Measurements from ENCODE around the gene MAP6D1.
A peak's percentile ranks its signal among the peaks of the same experiment; 100 is the strongest.

MAP6D1 gene

DNA sequence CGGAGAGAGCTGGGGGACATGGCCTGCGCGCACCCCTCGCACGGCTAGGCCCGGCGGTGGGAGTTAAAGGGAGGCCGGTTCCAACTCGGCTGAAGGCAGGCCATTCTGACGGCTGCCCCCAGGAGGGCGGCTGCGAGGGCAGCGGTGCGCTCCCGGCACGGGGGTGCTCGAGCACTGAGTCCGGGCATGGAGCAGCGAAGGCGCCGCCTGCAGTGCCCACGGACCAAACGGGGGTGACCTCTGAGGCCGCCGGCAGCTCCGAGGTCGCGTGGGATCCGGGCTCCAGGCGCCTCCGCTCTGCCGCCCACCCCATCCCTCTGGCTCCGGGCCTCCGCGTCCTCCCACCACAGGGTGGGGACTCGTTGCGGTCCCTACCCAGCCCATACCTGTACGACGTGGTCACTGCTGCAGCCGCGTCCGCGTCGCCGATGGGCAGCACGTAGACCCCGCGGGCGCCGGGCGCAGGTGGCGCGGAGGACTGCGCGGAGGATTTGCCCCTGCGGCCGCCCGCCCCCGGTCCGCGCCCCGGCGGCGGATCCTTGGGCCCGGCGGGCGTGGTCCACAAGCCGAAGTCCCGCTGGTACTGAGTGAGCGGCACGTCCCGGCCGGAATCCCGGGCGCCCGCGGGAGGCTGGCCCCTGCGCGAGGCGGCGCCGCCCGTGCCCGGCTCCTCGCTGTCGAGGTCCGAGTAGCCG, 469 bp downstream of the MAP6D1 start:
- DNase-seq = peak; percentile 74

DNA sequence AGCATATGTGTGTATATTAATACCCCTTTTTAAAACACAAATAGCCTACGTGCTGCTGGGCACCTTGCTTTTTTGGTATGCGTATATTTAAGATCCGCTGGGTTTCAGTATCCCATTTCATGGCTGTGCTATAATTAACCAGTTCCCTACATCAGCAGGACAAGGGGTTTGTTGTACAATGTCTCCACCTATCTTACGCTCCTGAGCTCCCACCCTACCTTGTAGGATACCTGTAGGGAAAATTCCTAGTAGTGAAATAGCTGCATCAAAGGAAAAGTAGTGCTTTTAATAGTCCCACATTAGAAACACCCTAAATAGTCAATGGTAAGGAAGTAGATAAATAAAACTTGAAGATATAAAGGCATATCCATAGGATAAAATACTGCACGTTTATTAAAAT, 1.4 kb downstream of the MAP6D1 start:
- DNase-seq = no peak

DNA sequence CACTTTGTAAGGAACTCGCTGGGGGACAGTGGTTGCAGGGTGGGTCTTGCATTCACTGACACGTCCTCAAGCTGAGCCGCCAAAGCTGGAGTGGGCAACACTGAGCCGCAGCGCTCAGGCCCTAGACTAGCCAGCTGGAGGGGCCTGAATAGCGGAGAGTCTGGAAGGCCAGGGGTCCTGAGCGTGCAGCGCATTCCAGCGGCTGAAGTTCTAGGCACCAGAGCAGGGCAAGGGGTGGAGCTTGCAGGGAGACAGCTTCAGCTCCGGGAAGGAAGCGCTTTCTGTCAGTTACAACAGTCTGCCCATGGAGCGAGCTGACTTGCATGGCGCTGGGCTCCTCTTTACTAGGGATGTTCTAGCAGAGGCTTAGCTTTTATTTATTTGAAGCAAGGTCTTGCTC, 2.7 kb downstream of the MAP6D1 start:
- no peak for DNase-seq

DNA sequence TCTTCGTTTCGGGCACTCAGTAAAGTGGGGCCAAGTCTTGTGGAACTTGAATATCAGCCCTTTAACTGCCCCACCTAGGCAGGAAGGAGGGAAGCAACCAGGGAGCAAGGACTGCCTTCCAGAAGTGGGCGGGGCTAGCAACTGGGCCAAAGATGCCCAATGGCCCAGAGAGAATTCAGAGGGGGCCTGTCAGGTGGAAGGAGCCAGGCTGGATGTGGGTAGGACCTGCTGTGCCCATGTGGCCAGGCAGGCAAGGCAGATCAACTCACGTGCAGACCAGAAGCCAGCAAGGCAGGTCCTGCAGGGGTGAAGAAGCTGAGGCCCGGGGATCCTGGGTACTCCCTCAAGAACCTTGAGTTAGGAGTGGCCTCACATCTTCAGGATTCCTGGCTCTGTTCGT, 5.5 kb downstream of the MAP6D1 start:
- DNase-seq = no peak

DNA sequence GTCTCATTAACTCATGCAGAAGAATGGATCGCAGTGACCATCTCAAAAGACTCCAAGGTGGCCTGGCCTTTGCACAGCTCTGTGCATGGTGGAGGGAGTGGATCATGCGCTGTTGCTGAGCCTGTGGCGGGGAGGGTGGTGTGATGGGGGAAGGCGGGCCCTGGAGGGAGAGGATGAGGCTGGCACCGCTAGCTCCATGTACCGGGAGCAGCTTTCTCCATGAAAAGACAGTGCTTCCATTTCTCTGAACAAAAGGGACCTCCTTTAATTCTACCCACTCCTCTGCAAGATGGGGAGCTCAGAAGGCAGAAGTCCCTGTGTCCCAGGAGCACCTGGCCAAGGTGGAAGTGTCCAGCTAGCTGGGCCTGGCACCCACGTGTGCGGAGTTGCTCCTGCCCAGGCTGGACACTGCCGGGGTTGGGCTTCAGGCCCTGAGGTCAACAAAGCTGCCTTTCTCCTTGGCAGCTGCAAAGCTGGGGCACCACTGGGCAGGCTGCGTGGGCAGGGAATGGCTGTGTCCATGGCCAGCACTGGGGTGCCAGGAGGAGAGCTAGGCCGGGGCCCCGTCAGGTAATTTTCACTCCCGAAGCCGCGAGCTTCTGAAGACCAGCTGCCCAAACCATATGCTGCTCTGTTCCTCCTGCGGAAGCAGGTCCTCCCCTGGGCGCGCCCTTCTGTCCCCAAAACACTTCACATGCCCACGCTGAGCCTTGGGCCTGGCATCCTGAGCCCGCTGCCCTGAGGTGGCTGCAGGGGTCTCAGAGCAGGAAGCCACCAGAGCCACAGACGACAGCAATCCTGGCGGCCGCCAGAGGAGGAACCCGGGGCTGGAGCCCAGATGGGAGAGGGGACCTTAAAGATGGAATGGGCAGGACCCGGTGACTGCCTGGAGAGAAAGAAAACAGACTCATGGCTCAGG, 6.4 kb downstream of the MAP6D1 start:
- DNase-seq = no peak

DNA sequence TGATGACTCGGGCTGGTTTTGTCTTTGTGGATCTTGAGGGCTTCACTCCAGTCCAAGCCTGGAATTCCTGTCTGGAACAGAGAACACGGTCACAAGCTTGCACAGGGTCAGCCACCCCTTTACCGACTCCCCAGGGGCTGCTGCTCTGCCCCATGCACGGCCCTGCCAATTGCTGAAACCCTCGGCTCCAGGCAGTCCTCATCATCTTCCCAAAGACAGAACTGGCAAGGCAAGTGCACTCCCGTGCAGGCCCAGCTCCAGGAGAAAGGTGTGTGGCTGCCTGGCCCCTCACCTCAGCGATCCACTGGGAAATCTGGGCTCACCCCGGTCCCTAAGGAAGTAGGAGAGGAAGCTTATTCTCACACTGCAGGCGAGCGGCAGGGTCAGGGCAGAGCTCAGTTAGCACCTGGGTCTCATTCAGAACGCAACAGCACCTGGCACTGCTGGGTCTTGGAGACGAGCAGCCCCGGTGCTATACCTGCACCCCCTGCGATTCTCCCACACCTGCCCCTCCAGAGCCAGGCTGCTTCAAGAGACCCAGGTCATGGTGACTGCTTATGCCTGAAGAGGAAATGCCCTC, 7.2 kb downstream of the MAP6D1 start:
- no peak for DNase-seq

DNA sequence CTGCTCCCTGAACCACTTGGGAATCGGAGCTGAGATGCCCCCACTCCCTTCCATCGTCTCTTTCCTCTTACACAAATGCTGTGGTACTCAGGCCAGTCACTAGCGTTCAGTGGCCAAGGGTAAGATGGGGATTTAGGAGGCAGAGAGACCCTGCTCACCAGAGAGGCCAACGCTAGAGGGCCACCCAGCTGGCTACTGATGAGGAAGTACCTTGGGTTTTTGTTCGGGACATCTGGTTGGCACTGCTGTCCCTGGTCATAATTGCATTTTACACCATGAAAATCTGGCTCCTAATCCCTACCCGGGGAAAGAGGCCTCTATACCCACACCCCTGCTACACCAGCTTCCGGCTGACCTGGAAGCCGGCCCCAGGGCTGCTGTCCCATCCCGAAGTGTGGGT, 7.7 kb downstream of the MAP6D1 start:
- DNase-seq = no peak

DNA sequence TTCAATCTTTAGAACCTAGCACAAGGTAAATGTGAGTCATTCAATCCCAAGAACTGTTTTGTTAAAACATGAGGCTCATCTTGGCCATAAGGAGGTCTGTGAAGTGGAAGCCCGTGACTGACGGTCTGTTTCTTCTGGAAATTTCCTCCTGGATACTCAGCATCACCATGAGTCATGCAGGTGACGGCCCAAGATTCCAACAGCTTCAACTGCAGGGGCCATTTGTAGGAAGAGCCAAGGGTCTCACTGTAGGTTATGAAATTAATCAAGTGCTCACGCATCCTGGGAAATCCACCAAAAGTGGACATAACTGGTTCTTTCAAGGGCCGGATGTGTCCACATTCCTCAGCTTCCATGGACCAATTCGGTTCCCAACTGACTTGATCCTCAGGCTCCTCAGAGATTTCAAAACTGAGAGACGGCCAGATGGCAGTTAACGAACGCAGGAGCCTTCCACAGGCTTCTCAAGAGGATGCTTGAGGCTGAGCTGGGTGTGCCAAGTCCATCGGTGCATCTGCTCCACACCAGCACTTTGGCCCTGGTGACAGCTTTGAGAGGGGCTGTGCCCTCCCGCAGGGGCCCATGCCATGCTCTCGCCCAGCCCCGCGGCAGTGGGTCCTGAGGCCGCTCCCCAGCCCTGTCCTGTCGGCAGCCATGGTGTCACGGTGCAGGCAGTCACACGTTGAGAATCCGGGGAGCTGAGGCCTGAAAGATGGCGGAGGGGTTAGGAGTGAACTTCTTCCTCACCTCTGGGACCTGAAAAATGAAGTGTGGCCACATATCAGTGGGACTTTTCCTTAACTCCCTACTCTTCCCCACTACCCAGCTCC, 8.5 kb downstream of the MAP6D1 start:
- no peak for DNase-seq

DNA sequence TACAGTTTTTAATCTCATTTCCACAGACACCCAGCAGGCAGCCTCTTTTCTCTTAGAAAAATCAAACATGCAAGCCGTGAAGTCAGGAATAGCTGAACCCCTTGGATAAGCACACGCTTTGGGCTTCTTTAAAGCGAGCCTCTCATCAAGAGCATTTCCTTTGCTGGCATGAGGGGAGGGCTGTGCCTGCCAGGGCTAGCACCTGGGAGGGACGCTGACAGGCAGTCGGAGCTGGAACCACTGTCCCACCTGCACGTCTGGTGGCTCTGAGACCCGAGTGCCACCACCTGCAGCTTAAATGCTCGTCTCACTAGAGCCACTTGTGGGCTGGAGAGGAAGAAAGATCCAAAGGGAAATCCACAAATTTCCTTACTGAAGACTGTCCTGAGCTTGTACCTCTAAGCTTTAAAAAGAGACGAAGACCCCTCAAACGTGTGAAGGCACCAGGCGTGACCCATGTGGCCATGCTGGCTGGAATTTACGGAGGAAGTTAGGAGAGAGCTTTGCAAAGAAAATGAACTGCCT, 9.4 kb downstream of the MAP6D1 start:
- DNase-seq = no peak

DNA sequence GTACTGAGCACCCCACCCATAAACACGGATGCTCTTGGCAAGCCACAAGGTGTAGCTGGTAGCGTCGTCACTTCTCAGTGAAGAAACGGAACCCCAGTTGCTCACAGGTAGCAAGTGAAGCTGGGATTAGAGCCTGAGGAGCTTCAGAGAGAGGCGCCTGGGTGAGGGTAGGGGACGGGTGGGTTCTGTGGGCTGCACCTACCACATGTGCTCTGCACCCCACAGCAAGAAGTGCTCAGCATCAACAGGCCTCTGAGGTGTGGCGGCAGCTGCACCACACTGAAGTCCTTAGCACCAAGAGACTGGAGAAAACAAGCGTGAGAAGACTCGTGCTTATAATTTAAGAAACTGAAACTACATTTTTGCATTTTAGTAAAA, 9.8 kb downstream of the MAP6D1 start:
- no peak for DNase-seq

DNA sequence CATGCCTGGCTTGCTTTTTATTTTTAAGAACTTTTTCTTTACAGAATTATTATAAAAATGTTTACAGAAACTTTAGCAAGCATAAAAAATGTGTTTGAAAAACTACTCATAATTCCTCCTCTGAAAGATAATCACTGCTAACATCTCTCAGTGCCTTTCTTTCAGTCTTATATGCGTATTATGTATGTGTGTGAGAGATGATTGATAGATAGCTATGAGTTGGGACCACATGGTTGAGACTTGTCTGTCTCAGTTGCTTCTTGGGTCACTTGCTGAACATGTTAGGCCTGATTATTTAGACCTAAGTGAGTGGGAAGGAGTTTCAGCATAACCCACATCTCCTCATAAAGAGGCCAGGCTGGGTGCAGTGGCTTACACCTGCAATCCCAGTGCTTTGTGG, 11.1 kb downstream of the MAP6D1 start:
- DNase-seq = no peak

DNA sequence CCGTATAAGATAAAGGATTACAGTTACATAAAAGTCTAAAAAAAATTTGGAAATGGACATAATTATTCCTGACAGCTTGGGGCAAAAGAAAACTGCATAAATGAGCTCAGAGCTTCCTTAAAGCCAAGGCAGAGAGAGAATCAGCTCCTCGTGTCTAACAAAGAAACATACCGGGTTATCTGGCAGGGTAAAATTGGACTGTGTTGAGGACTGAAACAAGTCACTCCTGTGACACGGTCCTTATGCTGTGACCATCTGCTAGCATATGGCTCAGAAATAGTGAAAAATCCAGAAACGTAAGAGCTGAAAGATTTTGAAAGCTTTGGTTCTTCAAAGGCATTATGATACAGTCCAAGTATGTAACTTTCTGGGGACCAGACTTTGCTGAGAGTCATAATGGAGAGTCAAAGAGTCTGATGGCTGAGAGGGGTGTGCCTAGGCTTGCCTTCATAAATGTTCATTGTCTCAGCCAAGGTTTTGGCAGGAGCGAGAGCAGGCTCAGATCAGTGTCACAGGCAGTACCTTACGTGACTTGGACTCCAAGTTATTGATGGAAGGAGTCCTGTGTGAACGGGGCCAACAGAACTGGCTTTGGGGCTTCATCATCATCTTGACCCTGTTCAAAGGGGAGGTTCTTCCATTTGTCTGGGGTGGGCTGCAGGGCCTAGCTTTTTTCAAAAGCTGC, 12.5 kb downstream of the MAP6D1 start:
- no peak for DNase-seq

DNA sequence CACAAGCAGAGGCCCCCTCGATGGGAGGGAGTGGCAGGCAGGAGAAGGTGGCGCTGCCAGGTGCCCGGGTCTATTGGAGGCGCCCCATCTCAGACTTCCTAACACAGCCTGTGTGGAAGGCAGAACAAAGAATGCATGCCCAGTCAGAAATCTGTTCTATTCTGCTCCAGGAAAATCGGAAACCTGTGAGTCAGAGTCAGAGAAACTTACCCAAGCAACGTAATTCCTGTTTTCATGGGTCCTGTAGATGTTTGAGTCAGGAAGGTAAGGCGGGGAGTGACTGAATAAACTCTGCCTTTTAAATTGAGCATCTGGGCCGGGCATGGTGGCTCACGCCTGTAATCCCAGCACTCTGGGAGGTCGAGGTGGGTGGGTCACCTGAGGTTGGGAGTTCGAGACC, 13.7 kb downstream of the MAP6D1 start:
- no peak for DNase-seq

DNA sequence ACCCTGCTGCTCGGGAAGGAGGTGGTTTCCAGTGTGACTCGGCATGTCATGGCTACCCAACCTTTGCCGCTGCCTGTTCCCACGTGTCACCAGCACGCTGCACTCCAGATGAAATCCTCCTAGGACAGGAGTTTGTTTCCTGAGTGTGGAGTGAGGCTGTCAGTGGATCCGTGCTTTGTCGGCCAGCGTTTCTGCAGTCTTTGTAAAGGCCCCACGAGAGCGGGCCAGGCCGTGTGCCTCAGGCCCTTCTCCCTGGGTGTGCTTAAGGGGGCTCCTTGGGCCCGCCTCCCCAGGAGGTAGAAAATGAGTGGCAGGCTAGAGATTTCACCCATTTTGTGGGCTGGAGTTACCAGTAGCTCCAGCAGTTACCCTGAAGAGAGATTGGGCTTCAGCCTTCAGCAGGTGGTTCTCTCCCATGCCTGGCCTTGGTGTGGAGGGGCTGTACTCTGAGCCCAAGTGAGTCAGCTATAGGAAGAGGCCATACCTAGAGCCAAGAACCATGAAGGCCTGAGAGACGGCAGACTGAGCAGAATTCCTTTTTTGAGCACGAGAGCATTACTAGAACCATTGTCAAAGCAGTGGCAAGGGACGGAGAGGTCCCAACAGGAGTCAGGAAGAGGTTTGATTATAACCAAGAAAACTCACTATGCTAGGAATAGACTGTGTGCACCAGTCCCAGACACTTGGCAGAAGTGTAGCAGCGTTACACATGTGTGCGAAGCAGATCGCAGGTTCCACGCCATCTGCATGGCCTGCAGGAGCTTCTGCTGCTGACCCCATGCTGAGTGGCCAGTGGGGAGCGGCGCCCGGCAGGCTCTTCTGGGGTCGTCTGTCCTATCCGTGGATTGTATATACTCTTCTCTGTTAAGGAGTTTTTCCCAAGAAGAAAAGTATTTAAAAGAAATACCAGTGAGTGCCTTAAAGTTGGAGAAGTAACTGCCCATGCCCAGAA, 14.5 kb downstream of the MAP6D1 start:
- no peak for DNase-seq

DNA sequence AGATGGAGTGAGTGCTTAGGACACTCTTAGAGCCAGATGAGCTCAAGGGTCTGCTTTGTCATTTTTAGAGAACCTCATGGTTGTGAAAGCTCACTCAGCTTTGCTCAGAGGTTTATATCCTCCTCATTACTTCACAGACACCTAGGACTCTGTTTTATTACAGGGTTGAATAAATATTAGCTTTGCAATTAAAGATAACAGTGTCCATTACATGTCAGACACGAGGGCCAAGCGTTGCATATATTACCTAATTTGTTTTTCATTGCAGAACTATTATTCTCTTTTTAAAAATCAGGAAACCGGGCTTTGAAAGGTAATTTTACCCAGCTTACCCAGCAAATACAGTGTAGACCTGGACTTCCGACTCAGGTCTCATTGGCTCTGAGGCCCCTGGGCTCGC, 16.1 kb downstream of the MAP6D1 start:
- no peak for DNase-seq

DNA sequence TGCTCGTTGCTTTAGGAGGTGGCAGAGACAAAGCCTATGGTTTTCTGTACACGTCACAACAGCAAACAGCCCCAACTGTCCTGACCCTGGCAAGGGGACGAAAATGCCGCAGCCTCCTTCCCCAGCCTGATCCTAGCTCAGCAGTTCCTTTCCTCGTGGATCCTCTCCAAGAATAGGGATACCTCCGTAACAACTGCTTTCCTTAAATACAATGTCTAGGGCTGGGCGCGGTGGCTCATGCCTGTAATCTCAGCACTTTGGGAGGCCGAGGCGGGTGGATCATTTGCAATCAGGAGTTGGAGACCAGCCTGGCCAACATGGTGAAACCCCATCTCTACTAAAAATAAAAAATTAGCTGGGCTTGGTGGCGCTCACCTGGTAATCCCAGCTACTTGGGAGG, 17.0 kb downstream of the MAP6D1 start:
- DNase-seq = no peak

DNA sequence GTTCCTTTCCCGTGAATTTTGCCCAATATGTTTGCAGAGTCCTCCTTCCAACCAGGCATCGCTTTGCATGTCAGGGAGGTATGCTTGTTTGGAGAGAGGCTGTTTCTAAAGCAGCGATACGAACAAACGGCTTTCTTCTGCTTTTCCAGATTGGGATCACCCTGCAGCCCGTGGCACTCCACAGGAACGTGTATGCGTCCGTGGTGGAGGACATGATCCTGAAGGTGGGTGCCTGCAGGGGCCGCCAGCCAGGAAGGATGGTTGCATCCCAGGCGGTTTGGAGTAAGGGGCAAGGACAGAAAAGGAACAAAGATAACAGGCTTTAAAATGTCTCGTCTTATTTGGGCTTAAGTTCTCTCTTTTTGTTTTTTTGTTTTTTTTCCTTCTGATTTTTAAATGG, 17.5 kb downstream of the MAP6D1 start:
- no peak for DNase-seq

DNA sequence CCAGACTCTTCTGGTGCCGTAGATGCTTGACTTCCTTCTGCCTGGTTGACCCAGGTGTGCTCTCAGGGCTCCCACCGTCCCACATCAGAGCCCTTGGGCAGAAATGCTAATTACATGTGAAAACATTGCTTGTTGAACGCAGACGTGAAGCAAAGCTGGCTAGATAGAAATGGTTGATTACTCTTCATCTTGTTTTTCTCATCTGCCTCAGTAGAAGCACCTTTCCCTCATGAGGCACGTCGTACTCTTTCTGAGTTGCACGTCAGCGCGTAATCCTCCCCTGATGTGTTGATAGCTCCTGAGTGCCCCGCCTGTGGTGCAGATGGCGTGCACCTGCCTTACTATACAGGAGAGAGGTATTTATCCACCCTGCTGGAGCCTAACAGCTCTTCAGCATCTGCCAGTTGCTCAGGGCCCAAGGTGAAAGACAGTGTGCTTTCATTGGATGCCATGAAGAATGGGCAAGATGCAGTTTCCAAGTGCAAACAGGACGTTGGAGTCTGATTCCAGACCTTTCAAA, 18.1 kb downstream of the MAP6D1 start:
- no peak for DNase-seq

DNA sequence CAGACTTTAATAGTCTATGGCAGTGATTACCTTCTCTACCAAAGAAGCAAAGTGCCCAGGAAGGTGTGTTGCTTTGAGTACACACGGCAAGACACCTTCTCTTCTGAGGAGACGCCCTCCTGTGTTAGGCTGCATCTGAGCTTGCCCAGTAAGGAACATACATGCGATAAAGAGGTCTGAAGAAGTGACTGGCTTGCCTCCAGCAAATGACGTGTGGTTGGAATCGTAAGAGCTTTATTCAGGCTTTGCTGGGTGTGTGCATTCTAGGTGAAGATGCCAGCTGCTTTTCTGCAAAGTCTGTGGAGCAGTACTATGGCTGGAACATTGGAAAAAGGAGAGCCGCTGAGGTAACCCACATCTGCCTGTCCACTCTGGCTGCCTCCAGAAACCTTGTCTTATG, 22.4 kb downstream of the MAP6D1 start:
- no peak for DNase-seq

DNA sequence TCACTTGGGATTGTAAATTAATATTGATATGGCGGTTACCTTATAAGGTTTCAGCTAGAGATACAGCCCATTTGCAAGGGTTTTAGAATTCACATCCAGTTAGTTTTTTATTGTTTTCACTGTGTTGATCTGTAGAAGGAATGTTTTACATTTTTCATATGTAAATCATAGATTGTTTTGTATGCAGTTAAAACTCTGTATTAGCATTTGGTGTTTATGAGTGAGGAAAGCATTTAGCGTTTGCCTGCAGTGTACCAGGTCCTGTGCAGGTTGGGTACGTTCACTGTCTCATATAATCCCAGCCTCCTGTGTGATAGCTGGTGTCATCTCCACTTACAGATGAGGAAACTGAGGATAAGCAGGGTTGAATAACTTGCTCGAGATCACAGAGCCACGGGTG, 23.8 kb downstream of the MAP6D1 start:
- DNase-seq = no peak
